ENCODE measurements around the gene KLK12. TPM values are rescaled to one million over a fixed set of nuclear protein-coding genes. Genes with fewer than 3 reads are reported as not detected.

KLK12 gene
- total and polyA plus RNA-seq, 2 donors (not counting 3 experiments of a cell fraction or from before 2014, with no cell fraction given) = not detected

DNA sequence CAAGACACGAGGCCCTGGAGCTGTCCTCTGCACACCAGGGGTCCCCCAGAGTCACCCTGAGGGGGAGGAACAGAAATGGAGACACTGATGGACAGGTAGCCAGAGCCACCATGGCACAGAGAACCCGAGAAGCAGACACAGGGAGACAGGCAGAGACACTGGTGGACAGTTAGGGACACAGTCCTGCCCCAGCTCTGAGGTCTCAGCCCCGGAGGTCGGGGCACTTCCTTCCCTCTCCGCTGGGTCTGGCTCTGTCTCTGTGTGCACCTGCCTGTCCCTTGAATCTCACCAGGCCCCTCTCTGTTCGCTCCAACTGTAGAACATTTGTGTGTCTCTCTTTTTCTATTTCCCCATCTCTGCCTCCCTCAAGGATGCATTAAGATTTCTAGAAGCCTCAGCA lies 43.3 kb upstream of the KLK12 start:
- dilution Hi-C loops (cut with MboI; ENCODE audit: extremely low pct_ligation_motif_present, low sequenced_read_pairs) (no loop called here), intact Hi-C loops (cut with micrococcal nuclease) (no loop called here)
- no peak for DNase-seq (ENCODE audit: low read depth, low spot score)

More for the DNA sequence above, 43.3 kb upstream of the KLK12 start:
- H3K9ac ChIP-seq (replicated peaks; ENCODE audit: extremely low read depth, insufficient read depth, low read length) = no peak overlapping the region
- H3K4me3 ChIP-seq (replicated peaks in 1 of 3; ENCODE audit: insufficient read depth in 1 of 3, low read depth in 1 of 3, low read length in 3 of 3) = no peak overlapping the region
- H4K20me1 ChIP-seq (replicated peaks; ENCODE audit: control insufficient read depth, extremely low read depth, insufficient read depth, low read length) = no peaks in the 10 kb centered on the region
- no peaks in the 10 kb centered on the region for H3K9me3 ChIP-seq (replicated peaks; ENCODE audit: control insufficient read depth, insufficient read depth, low read length)
- CTCF ChIA-PET = no interaction called here
- no peaks in the 10 kb centered on the region for H3K4me1 ChIP-seq (ENCODE audit: control insufficient read depth, extremely low read depth, insufficient read depth, low read length)
- no peaks in the 10 kb centered on the region for H3K36me3 ChIP-seq (ENCODE audit: control insufficient read depth in 2 of 2, extremely low read depth in 1 of 2, insufficient read depth in 2 of 2, low read length in 2 of 2)
- BruUV-seq (replicated peaks) = no TSS peak
- no peaks in the 10 kb centered on the region for H3K9me1 ChIP-seq (replicated peaks; ENCODE audit: control insufficient read depth, extremely low read depth, insufficient read depth, low read length)
- no peak for FAIRE-seq
- no peak overlapping the region for H3K27ac ChIP-seq (ENCODE audit: insufficient read depth, low read depth, low read length)
- H3K27me3 ChIP-seq (ENCODE audit: control insufficient read depth in 2 of 2, insufficient read depth in 2 of 2, low read length in 2 of 2) = no peaks in the 10 kb centered on the region
- TF ChIP-seq, protein P1, sequence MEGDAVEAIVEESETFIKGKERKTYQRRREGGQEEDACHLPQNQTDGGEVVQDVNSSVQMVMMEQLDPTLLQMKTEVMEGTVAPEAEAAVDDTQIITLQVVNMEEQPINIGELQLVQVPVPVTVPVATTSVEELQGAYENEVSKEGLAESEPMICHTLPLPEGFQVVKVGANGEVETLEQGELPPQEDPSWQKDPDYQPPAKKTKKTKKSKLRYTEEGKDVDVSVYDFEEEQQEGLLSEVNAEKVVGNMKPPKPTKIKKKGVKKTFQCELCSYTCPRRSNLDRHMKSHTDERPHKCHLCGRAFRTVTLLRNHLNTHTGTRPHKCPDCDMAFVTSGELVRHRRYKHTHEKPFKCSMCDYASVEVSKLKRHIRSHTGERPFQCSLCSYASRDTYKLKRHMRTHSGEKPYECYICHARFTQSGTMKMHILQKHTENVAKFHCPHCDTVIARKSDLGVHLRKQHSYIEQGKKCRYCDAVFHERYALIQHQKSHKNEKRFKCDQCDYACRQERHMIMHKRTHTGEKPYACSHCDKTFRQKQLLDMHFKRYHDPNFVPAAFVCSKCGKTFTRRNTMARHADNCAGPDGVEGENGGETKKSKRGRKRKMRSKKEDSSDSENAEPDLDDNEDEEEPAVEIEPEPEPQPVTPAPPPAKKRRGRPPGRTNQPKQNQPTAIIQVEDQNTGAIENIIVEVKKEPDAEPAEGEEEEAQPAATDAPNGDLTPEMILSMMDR (IDR thresholded peaks at IDR 0.05; ENCODE audit: extremely low read depth in 1 of 2, insufficient read depth in 1 of 2, low read depth in 1 of 2, low read length in 2 of 2) = no peak
- TF ChIP-seq MYC (IDR thresholded peaks at IDR 0.05; ENCODE audit: low read depth, low read length) (no peak), GATA2 (IDR thresholded peaks at IDR 0.05; ENCODE audit: insufficient read depth, insufficient read length, low read depth, low read length) (no peak), EZH2 (IDR thresholded peaks at IDR 0.05; ENCODE audit: borderline replicate concordance, low read depth, low read length, severe bottlenecking) (no peak), POLR2A (IDR thresholded peaks at IDR 0.05; ENCODE audit: low read depth, low read length) (no peak), JUN (IDR thresholded peaks at IDR 0.05; ENCODE audit: borderline replicate concordance, insufficient read depth, insufficient read length, low read depth) (no peak), FOS (IDR thresholded peaks at IDR 0.05; ENCODE audit: borderline replicate concordance, insufficient read depth, low read length) (no peak), POLR2AphosphoS5 (IDR thresholded peaks at IDR 0.05; ENCODE audit: insufficient read depth, low read depth, low read length) (no peak)
- TF ChIP-seq, protein P2, sequence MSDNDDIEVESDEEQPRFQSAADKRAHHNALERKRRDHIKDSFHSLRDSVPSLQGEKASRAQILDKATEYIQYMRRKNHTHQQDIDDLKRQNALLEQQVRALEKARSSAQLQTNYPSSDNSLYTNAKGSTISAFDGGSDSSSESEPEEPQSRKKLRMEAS (IDR thresholded peaks at IDR 0.05; ENCODE audit: insufficient read depth, insufficient read length) = no peak
- no peak overlapping the region for H3K4me2 ChIP-seq (ENCODE audit: insufficient read depth, low read length)
- no peak overlapping the region for H2AFZ ChIP-seq (ENCODE audit: low read depth, low read length)
- no peaks in the 10 kb centered on the region for H3K79me2 ChIP-seq (ENCODE audit: control insufficient read depth, insufficient read depth, low read length)
- POLR2A ChIA-PET = no interaction called here

All from endothelial cell of umbilical vein (primary cell).